MM.1S (cell line): ENCODE measurements around the gene TMEM163.

ENCODE experiments used
- DNase-seq: peaks from one replicate; pipeline ENCODE4 v3.0.0-alpha.2; 2015
- H2AFZ ChIP-seq: fragments of 300-600 bp; sonication (generic); 2 replicates; pipeline ENCODE4 v1.6.0; 2016; ENCODE audit warnings: antibody characterized with exemption, low read length
- H3F3A ChIP-seq: fragments of 300-600 bp; sonication (generic); 2 replicates; pipeline ENCODE4 v1.6.1; 2016; ENCODE audit warnings: mild to moderate bottlenecking, antibody characterized with exemption, low read length, moderate library complexity, mixed read lengths; ENCODE audit not compliant: insufficient read depth
- H3K27ac ChIP-seq: fragments of 300-600 bp; sonication (generic); 2 replicates; pipeline ENCODE4 v1.5.1; 2016; ENCODE audit warnings: mild to moderate bottlenecking, low read length
- H3K27me3 ChIP-seq: fragments of 300-600 bp; sonication (generic); replicated peaks from 2 replicates; pipeline ENCODE4 v1.6.0; 2016; ENCODE audit warnings: low read length; ENCODE audit not compliant: insufficient read depth
- H3K36me3 ChIP-seq: fragments of 300-600 bp; sonication (generic); replicated peaks from 2 replicates; pipeline ENCODE4 v1.6.1; 2016; ENCODE audit warnings: mild to moderate bottlenecking, low read length, mixed read lengths; ENCODE audit not compliant: insufficient read depth
- H3K4me1 ChIP-seq: fragments of 300-600 bp; sonication (generic); 2 replicates; pipeline ENCODE4 v1.6.1; 2016; ENCODE audit warnings: low read length, mixed read lengths
- H3K4me2 ChIP-seq: fragments of 300-600 bp; sonication (generic); 2 replicates; pipeline ENCODE4 v1.6.0; 2016; ENCODE audit warnings: low read depth, low read length
- H3K4me3 ChIP-seq: fragments of 300-600 bp; sonication (generic); 2 replicates; pipeline ENCODE4 v1.5.1; 2016; ENCODE audit warnings: low read length, mixed read lengths
- H3K79me2 ChIP-seq: fragments of 300-600 bp; sonication (generic); 2 replicates; pipeline ENCODE4 v1.6.1; 2016; ENCODE audit warnings: mixed run types, low read length, mixed read lengths
- H3K9ac ChIP-seq: fragments of 300-600 bp; sonication (generic); 2 replicates; pipeline ENCODE4 v1.6.1; 2016; ENCODE audit warnings: low read length, mixed read lengths
- H3K9me2 ChIP-seq: fragments of 300-600 bp; sonication (generic); replicated peaks from 2 replicates; pipeline ENCODE4 v1.6.1; 2016; ENCODE audit warnings: mild to moderate bottlenecking, low read length, mixed read lengths; ENCODE audit not compliant: insufficient read depth
- H3K9me3 ChIP-seq: fragments of 300-600 bp; sonication (generic); replicated peaks from 2 replicates; pipeline ENCODE4 v1.6.1; 2016; ENCODE audit warnings: mild to moderate bottlenecking, low read length, mixed read lengths; ENCODE audit not compliant: insufficient read depth
- H4K20me1 ChIP-seq: fragments of 300-600 bp; sonication (generic); 2 replicates; pipeline ENCODE4 v1.6.1; 2016; ENCODE audit warnings: mild to moderate bottlenecking, low read length, moderate library complexity, mixed read lengths; ENCODE audit not compliant: insufficient read depth
- EZH2 ChIP-seq: fragments of 300-600 bp; sonication (generic); optimal IDR thresholded peaks from 2 replicates; pipeline ENCODE3; 2017; ENCODE audit warnings: low read depth, mild to moderate bottlenecking, antibody characterized with exemption, low read length, mixed read lengths
- EZH2phosphoT487 ChIP-seq: fragments of 300-600 bp; sonication (generic); IDR thresholded peaks from 2 replicates; pipeline ENCODE4 v1.6.1; 2018; ENCODE audit warnings: antibody characterized with exemption, low read length
- TF ChIP-seq, protein P1 (sequence below): fragments of 300-600 bp; sonication (generic); IDR thresholded peaks from 2 replicates; pipeline ENCODE4 v1.5.1; 2016; ENCODE audit warnings: antibody characterized with exemption, low read length, mixed read lengths

The TMEM163 gene

GRCh38 chr2:134454931-134455330 is 263.9 kb downstream of the TMEM163 start:
- Histone ChIP-seq H3K27ac (no peak overlapping the region), H3K36me3 (0 out of 2 replicates have a peak, but pooled peaks cover 5% of the 10 kb centered on the region)
- no peak for TF ChIP-seq EZH2phosphoT487
- TF ChIP-seq, protein P1, sequence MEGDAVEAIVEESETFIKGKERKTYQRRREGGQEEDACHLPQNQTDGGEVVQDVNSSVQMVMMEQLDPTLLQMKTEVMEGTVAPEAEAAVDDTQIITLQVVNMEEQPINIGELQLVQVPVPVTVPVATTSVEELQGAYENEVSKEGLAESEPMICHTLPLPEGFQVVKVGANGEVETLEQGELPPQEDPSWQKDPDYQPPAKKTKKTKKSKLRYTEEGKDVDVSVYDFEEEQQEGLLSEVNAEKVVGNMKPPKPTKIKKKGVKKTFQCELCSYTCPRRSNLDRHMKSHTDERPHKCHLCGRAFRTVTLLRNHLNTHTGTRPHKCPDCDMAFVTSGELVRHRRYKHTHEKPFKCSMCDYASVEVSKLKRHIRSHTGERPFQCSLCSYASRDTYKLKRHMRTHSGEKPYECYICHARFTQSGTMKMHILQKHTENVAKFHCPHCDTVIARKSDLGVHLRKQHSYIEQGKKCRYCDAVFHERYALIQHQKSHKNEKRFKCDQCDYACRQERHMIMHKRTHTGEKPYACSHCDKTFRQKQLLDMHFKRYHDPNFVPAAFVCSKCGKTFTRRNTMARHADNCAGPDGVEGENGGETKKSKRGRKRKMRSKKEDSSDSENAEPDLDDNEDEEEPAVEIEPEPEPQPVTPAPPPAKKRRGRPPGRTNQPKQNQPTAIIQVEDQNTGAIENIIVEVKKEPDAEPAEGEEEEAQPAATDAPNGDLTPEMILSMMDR: no peak
- TF ChIP-seq EZH2: no peak

GRCh38 chr2:134454426-134454825 is 264.4 kb downstream of the TMEM163 start:
- 0 out of 2 replicates have a peak, but pooled peaks cover 5% of the 10 kb centered on the region for H3K36me3 ChIP-seq
- H3K4me3 ChIP-seq: no peak overlapping the region
- no peak for DNase-seq
- H3K9ac ChIP-seq: no peak overlapping the region
- H3K9me3 ChIP-seq: no peaks in the 10 kb centered on the region
- no peaks in the 10 kb centered on the region for H3K27me3 ChIP-seq
- H3K9me2 ChIP-seq: no peaks in the 10 kb centered on the region
- no peak for TF ChIP-seq EZH2
- TF ChIP-seq, protein P1: no peak
- no peak for TF ChIP-seq EZH2phosphoT487
- H3K4me1 ChIP-seq: no peaks in the 10 kb centered on the region
- H3K27ac ChIP-seq: no peak overlapping the region
- H3K79me2 ChIP-seq: no peaks in the 10 kb centered on the region
- no peaks in the 10 kb centered on the region for H3F3A ChIP-seq
- H2AFZ ChIP-seq: no peak overlapping the region
- no peaks in the 10 kb centered on the region for H4K20me1 ChIP-seq
- no peak overlapping the region for H3K4me2 ChIP-seq

More at GRCh38 chr2:134454931-134455330, 263.9 kb downstream of the TMEM163 start:
- no peak for DNase-seq
- Histone ChIP-seq H3K4me3 (no peak overlapping the region), H3K4me1 (no peaks in the 10 kb centered on the region), H3K79me2 (no peaks in the 10 kb centered on the region), H4K20me1 (no peaks in the 10 kb centered on the region), H3K9me3 (no peaks in the 10 kb centered on the region), H3K9me2 (no peaks in the 10 kb centered on the region), H3K4me2 (no peak overlapping the region), H2AFZ (no peak overlapping the region), H3K9ac (no peak overlapping the region), H3K27me3 (no peaks in the 10 kb centered on the region), H3F3A (no peaks in the 10 kb centered on the region)

DNA sequence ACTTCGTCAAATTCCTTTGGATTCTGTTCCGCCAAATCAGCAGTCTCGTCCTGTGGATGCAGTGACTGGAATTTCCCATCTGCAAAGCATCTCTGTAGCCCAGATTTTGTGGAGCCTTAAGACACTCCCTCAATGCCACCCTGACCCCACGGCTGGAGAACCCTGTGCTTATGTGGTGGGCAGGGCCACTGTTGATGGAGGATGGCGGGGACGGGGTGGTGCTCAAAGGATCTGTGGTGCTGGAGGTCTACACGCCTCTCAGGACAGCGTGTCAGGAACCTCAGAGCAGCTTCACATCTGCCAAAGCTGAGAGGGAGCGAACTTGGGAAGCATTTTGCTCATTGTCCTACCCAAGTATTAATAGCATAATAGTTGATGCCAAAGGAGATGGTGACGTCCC is 264.8 kb downstream of the TMEM163 start:
- no peaks in the 10 kb centered on the region for H3K4me1 ChIP-seq
- H3K27ac ChIP-seq: no peak overlapping the region
- no peak overlapping the region for H2AFZ ChIP-seq
- H3K4me3 ChIP-seq: no peak overlapping the region
- TF ChIP-seq, protein P1: no peak
- TF ChIP-seq EZH2phosphoT487: no peak
- TF ChIP-seq EZH2: no peak
- no peak overlapping the region for H3K9ac ChIP-seq
- H3K9me2 ChIP-seq: no peaks in the 10 kb centered on the region
- DNase-seq: no peak
- H3K9me3 ChIP-seq: no peaks in the 10 kb centered on the region
- H3K79me2 ChIP-seq: no peaks in the 10 kb centered on the region
- H3K27me3 ChIP-seq: no peaks in the 10 kb centered on the region
- H3K36me3 ChIP-seq: 0 out of 2 replicates have a peak, but pooled peaks cover 5% of the 10 kb centered on the region
- no peak overlapping the region for H3K4me2 ChIP-seq
- H4K20me1 ChIP-seq: no peaks in the 10 kb centered on the region
- H3F3A ChIP-seq: no peaks in the 10 kb centered on the region
